GM18499 (cell line): ENCODE data around the gene TSHZ2.
"Not testable (repeated sequence)": the region's sequence is repeated elsewhere in the genome, so short reads cannot be mapped to it uniquely, and the experiment has no call there.

Experiments used
- ATAC-seq: cut with Tn5 transposase; IDR thresholded peaks from one replicate; pipeline ENCODE4 v1.9.1; 2021; ENCODE audit warnings: moderate number of reproducible peaks; ENCODE audit not compliant: insufficient read depth, unreplicated experiment

The TSHZ2 gene

GRCh38 chr20:53448426-53448825 lies 476.3 kb downstream of the TSHZ2 start:
- no peak for ATAC-seq

- no peak for ATAC-seq
Measured at GRCh38 chr20:53448875-53449274, 476.7 kb downstream of the TSHZ2 start.

DNA sequence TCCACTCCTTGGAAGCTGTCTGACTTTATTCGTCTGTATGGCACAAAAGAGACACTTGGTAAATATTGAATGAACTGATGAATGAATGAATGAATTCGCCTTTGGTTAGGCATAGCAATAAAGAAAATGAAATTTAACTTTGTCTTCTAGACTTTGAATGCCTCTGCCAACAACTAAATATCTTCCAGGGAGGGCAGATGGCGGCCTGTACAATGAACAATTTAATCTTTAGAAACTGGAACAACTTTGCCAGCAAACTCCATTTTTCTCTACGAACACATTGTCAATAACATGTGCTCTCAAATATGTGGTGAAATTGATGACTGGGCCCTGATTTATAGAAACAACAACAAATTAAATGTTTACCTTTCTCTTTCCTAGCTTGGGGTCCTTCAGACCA lies 480.9 kb downstream of the TSHZ2 start:
- ATAC-seq = no peak

DNA sequence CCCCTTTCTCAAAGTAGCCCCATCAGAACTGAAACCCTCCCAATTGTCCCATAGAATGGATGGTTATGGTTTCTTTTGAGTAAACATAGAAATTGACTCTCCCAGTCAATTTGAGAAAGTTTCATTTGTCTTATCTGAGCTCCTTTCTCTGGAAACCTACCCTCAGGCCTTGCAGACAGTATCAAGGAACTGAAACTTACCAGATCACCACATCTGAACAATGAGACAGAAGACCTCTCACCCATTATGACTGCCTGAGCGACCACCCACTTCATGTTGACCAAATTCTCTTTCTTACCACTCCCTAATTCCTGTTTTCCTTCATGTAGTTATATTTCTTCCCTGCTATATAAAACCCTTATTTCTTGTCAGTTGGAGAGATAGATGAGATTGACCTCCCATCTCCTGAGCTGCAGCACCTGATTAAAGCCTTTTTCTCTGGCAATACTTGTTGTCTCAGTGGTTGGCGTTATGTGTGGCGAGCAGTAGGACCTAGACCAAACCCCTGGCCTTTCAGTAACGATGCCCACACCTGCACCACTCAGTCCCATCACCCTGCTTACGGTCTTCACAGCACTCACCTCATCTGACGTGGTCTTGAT lies 482.6 kb downstream of the TSHZ2 start:
- no peak for ATAC-seq

DNA sequence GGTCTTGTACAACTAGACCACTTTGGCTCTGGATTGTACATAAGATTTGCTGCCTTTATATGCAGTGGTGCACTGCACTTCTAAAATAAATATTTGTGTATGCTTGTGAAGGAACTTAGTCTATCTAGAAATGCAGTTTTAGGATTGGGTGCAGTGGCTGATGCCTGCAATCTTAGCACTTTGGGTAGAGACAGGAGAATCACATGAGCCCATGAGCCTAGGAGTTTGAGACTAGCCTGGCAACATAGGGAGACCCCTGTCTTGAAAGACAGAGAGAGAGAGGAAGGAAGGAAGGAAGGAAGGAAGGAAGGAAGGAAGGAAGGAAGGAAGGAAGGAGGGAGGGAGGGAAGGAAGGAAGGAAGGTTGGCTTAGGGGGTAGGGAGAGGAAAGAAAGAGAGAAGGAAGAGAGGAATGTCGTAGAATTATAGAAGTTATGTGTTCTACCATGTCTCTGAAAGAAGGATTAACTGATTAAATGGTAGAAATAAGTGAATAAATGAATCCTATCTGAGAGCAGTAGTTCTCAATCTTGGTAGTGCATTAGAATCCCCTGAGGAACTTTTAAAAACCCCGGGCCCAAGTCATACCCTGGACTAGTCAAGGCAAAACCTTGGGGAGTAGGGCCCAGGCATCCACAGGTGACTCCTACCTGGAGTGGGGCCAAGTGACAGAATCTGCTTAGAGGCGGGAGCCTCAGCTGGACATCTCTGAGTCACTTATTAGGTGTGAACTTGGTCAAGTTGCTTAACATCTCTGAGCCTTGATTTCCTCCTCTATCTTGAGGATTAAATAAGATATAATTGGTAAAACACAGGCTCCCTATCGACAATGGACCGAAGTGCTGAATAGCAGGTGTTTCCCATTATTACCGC lies 491.2 kb downstream of the TSHZ2 start:
- no peak for ATAC-seq

DNA sequence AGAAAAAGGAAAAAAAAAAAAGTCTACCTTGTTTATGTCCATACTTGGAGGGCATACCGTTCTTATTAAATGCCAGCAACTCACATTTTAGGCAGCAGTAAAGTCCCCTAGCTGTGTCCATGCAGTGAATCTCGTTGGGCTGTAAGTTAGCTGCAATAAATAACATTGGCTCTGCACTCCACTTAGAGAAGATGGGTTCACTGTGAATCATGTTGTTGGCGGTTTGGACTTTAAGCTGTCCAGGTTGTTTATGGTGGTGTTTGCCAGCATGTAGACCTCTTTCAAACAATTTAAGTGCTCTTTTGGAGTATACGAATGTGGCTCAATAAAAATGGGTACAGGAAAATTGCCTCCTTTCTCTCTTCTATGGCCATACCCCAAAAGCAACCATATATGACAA lies 494.1 kb downstream of the TSHZ2 start:
- ATAC-seq = no peak

- ATAC-seq = no peak
Measured at GRCh38 chr20:53468587-53468986, 496.4 kb downstream of the TSHZ2 start.

DNA sequence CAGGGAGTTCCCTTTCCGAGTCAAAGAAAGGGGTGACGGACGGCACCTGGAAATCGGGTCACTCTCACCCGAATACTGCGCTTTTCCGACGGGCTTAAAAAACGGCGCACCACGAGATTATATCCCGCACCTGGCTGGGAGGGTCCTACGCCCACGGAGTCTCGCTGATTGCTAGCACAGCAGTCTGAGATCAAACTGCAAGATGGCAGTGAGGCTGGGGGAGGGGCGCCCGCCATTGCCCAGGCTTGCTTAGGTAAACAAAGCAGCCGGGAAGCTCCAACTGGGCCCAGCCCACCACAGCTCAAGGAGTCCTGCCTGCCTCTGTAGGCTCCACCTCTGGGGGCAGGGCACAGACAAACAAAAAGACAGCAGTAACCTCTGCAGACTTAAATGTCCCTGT lies 500.7 kb downstream of the TSHZ2 start:
- not testable (repeated sequence) for ATAC-seq

DNA sequence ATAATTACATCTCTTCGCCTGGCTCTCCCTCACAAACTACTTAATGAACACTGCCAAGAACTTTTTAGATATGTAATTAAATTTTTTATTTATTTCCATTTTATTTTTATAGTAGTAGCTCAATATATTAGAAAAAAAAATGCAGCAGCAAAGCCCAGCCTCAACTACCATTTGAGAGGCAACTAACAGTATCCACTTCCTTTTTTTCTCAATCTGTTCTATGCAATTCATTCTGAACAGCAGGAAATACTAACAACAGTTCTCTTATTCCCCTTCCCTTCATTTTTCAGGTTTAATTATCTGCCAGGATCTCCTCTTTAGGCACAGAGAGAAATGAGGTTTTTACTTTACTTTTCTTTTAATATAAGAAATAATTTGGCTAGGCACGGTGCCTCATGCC lies 508.8 kb downstream of the TSHZ2 start:
- ATAC-seq = no peak

DNA sequence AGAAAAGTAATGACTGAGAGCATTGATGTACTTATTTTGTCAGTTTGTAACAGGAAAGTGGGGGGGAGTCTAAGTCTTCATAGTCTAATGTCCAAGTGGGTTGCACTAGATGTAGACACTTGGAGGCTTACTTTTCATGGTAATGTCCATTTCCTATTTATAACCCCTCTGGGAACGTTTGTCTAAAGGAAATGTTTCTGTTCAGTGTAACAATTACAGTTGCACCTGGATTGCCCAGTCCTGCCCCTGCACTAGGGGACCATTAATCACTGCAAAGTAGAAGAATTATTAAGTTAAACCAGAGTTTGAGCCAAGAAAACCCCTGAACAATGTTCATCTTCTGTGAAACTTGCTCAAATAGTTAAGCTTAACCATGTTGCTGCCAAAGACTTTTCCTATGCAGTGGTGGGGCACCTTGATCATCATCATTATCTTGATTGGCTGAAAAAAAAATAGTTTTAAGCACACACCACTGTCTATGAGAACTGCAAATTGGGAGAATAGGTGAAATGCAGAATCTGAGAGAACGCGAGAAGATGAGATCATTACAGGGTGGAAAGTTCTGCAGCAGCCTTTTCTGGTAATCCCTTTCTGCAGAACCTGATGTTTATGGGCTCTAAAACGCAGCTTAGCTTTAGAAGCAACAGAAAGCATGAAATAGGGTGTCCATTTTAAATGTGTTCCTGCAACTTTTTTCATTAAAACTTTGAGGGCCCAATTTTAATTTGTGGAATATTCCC lies 515.5 kb downstream of the TSHZ2 start:
- no peak for ATAC-seq

- no peak for ATAC-seq
Measured at GRCh38 chr20:53488775-53489272, 516.7 kb downstream of the TSHZ2 start.

- ATAC-seq = no peak
Measured at GRCh38 chr20:53489528-53489927, 517.4 kb downstream of the TSHZ2 start.

DNA sequence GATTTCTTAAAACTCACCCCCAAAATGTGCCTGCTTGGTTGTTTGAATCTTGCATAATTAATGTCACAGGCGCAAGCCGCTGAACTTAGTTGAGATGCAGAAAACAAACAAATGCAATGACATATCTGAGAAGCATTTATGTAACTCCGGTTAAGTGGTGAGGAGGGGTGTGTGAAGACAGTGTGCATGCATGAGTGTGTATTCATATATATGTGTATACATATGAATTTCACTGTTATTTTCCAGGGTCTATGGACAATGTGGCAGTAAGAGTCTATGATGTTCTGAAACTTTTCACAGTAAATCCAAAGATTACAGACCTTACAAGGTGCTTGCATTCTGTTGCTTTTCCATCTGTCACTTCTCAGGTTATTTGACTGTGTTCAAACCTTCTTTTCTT lies 518.5 kb downstream of the TSHZ2 start:
- no peak for ATAC-seq

DNA sequence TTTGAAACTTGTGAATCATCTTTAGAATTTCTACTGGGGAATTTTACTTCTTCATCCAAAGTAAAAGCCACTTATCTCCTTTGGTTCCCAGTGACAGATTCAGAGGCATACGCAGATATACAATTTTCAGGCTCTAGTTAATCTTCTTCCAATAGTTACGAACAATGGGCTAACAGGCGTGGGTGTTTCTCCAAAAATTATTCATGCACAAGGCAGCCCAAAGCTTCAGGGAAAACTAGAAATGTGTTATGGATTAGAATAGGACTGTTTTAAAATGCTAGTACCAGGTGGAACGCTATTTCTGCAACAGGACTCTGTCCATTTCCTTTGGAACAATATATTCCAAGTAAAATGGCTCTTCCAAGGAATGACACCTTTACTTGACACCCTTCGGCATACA lies 519.3 kb downstream of the TSHZ2 start:
- no peak for ATAC-seq

- ATAC-seq = no peak
Measured at GRCh38 chr20:53492212-53492611, 520.1 kb downstream of the TSHZ2 start.

- no peak for ATAC-seq
Measured at GRCh38 chr20:53493311-53493857, 521.2 kb downstream of the TSHZ2 start.

DNA sequence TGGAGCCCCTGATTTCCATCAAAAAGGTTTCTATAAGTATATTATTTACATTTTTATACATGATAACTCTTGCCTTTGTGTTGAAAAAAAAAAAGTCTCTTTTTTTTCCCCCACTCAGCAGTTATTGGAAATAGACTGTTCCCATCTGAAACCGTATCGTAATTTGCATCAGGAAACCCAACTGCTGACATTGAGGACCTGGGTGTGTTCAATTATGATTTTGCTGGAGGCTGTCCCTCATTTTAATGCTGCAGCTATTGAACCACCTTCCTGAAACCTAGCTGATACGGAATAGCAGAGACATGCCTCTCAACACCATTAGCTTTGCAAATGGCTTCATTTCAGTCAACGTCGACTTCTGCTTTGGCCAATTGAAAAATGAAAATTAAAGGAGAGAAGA lies 522.6 kb downstream of the TSHZ2 start:
- ATAC-seq = no peak

DNA sequence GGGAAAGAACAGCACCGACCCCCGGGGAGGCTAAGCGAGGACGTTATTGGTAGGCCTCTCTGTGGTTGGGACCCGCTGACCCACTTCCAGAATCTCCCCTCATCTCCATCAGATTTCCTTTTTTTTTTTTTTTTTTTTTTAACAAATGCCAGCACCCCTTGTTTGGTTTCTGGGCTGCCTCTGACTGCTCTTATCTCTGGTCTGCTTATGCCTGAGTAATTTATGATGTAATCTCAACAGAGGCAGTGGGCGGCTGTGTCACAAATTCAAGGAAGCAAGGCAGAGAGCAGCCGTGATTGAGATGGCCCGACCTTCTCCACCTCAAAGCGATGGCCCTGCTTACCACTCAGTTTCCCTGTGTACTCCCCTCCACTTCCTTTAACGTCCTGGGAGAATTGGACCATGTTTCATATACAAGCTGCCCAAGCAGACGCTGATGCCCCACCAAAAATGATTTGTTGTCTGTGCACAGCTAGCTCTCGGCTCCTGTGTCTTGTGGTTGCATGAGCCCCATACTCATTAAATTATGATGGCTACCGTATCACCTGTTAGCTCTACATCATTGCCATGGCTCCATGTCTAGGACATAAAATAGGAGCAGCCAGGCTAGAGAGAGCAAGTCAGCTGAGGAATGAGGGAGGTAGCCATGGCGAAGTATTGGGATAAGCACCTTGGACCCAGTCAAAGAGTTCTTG lies 523.4 kb downstream of the TSHZ2 start:
- ATAC-seq = no peak

GRCh38 chr20:53497246-53497645 lies 525.1 kb downstream of the TSHZ2 start:
- ATAC-seq = no peak

GRCh38 chr20:53498341-53498740 lies 526.2 kb downstream of the TSHZ2 start:
- ATAC-seq = no peak
